IMR-90 (cell line): ENCODE results near the gene F5. TPM values are rescaled to one million over a fixed set of nuclear protein-coding genes. Genes with fewer than 3 reads are reported as not detected.

Source experiments
- ATAC-seq: fragments of 200-7000 bp; cut with Tn5 transposase; 2 replicates; pipeline ENCODE4 v1.9.1; 2020; ENCODE audit warnings: low read depth, mild to moderate bottlenecking, moderate library complexity
- BruUV-seq: library from RNA; stranded (reverse); fragments of 400-500 nt; replicated peaks from 2 replicates; lab custom pipeline; 2021; lab: Mats Ljungman, UMichigan
- CTCF ChIA-PET: fragments of 300-600 bp; formaldehyde crosslinking; extraction: SDS; loops from one replicate; lab custom pipeline; 2021; ENCODE audit warnings: antibody characterized with exemption; lab: Yijun Ruan, JAX
- POLR2A ChIA-PET: fragments of 300-600 bp; sonication (Branson Sonifier 250); formaldehyde crosslinking; loops from one replicate; lab custom pipeline; 2022; ENCODE audit warnings: antibody characterized with exemption; ENCODE audit not compliant: unreplicated experiment; lab: Charles Lee
- DNase-seq: peaks from one replicate; pipeline ENCODE4 v3.0.0; 2013
- H2AFZ ChIP-seq: replicated peaks from 2 replicates; pipeline ENCODE3; 2013; ENCODE audit warnings: low read length, mild to moderate bottlenecking; ENCODE audit not compliant: poor library complexity
- H2AK5ac ChIP-seq: 2 replicates; pipeline ENCODE4 v1.6.1; 2013; ENCODE audit warnings: low read depth, low read length, inconsistent platforms
- H2AK9ac ChIP-seq: replicated peaks from 2 replicates; pipeline ENCODE3; 2013; ENCODE audit warnings: mild to moderate bottlenecking, low read depth, low read length, moderate library complexity; ENCODE audit not compliant: poor library complexity
- H2BK120ac ChIP-seq: 2 replicates; pipeline ENCODE4 v1.6.1; 2013; ENCODE audit warnings: low read depth, low read length, inconsistent platforms
- H2BK15ac ChIP-seq: 3 replicates; pipeline ENCODE4 v1.6.1; 2013; ENCODE audit warnings: low read depth, low read length, inconsistent platforms
- H2BK20ac ChIP-seq: 2 replicates; pipeline ENCODE4 v1.6.1; 2013; ENCODE audit warnings: low read depth, mild to moderate bottlenecking, inconsistent platforms, low read length, moderate library complexity
- H2BK5ac ChIP-seq: 2 replicates; pipeline ENCODE4 v1.6.1; 2013; ENCODE audit warnings: mild to moderate bottlenecking, low read depth, low read length, inconsistent platforms; ENCODE audit not compliant: poor library complexity, severe bottlenecking
- H3K14ac ChIP-seq: replicated peaks from 2 replicates; pipeline ENCODE4 v1.6.1; 2013; ENCODE audit warnings: low read depth, low read length, inconsistent platforms
- H3K18ac ChIP-seq: 2 replicates; pipeline ENCODE4 v1.6.1; 2013; ENCODE audit warnings: low read depth, low read length, control low read depth
- H3K23ac ChIP-seq: 2 replicates; pipeline ENCODE4 v1.6.1; 2013; ENCODE audit warnings: low read depth, low read length, inconsistent platforms
- H3K27ac ChIP-seq: 2 replicates; pipeline ENCODE4 v1.5.1; 2013; ENCODE audit warnings: mild to moderate bottlenecking, control low read depth, low read length; ENCODE audit not compliant: insufficient read depth
- H3K27me3 ChIP-seq: 2 replicates; pipeline ENCODE4 v1.6.1; 2013; ENCODE audit warnings: low read length; ENCODE audit not compliant: control insufficient read depth, insufficient read depth
- H3K36me3 ChIP-seq: 2 replicates; pipeline ENCODE4 v1.6.1; 2013; ENCODE audit warnings: low read length, mixed read lengths; ENCODE audit not compliant: control insufficient read depth, insufficient read depth
- H3K4ac ChIP-seq: 2 replicates; pipeline ENCODE4 v1.6.1; 2013; ENCODE audit warnings: low read depth, low read length, inconsistent platforms
- H3K4me1 ChIP-seq: 2 replicates; pipeline ENCODE4 v1.6.1; 2013; ENCODE audit warnings: low read length, mixed read lengths; ENCODE audit not compliant: control insufficient read depth, insufficient read depth
- H3K4me2 ChIP-seq: 2 replicates; pipeline ENCODE4 v1.6.1; 2013; ENCODE audit warnings: low read depth, mild to moderate bottlenecking, control low read depth, low read length, moderate library complexity
- H3K4me3 ChIP-seq: 2 replicates; pipeline ENCODE4 v1.5.1; 2013; ENCODE audit warnings: low read depth, mild to moderate bottlenecking, control low read depth, low read length, moderate library complexity; ENCODE audit not compliant: insufficient read depth
- H3K56ac ChIP-seq: 2 replicates; pipeline ENCODE4 v1.6.1; 2013; ENCODE audit warnings: low read length, inconsistent platforms; ENCODE audit not compliant: insufficient read depth; ENCODE audit errors: extremely low read depth
- H3K79me1 ChIP-seq, 2 experiments: 2 replicates each; pipeline ENCODE4 v1.6.1; 2013; ENCODE audit warnings: low read length in 2 of 2, inconsistent platforms in 1 of 2, low read depth in 1 of 2
- H3K9ac ChIP-seq: 2 replicates; pipeline ENCODE4 v1.6.1; 2013; ENCODE audit warnings: low read depth, low read length, control low read depth
- H3K9me1 ChIP-seq: 2 replicates; pipeline ENCODE4 v1.6.1; 2013; ENCODE audit warnings: low read length, inconsistent platforms; ENCODE audit not compliant: insufficient read depth
- H3K9me3 ChIP-seq: 2 replicates; pipeline ENCODE4 v1.6.1; 2013; ENCODE audit warnings: low read length; ENCODE audit not compliant: control insufficient read depth, insufficient read depth
- H4K20me1 ChIP-seq: 2 replicates; pipeline ENCODE4 v1.6.1; 2013; ENCODE audit warnings: low read length, inconsistent platforms; ENCODE audit not compliant: insufficient read depth
- H4K5ac ChIP-seq: 2 replicates; pipeline ENCODE4 v1.6.1; 2013; ENCODE audit warnings: mild to moderate bottlenecking, low read depth, low read length, control low read depth
- H4K8ac ChIP-seq, 2 experiments: 2 replicates each; pipeline ENCODE4 v1.6.1; 2013; ENCODE audit warnings: low read depth in 2 of 2, low read length in 2 of 2, control low read depth in 1 of 2, inconsistent platforms in 1 of 2
- H4K91ac ChIP-seq: 2 replicates; pipeline ENCODE4 v1.6.1; 2013; ENCODE audit warnings: low read depth, low read length, inconsistent platforms; ENCODE audit not compliant: insufficient read depth
- BHLHE40 ChIP-seq: fragments of 150-350 bp; IDR thresholded peaks from 2 replicates; pipeline ENCODE4 v1.6.1; 2016; ENCODE audit warnings: mild to moderate bottlenecking, low read depth, low read length
- CEBPB ChIP-seq: IDR thresholded peaks from 2 replicates; pipeline ENCODE4 v1.6.1; 2012; ENCODE audit warnings: low read depth, low read length, improper control_type of control experiment
- CHD1 ChIP-seq: IDR thresholded peaks from 2 replicates; pipeline ENCODE4 v1.6.1; 2012; ENCODE audit warnings: low read depth, low read length, improper control_type of control experiment
- ELK1 ChIP-seq: fragments of 150-350 bp; IDR thresholded peaks from 2 replicates; pipeline ENCODE4 v1.6.1; 2016; ENCODE audit warnings: low read depth, mild to moderate bottlenecking, low read length, moderate library complexity, borderline replicate concordance
- FOS ChIP-seq: fragments of 150-350 bp; IDR thresholded peaks from 2 replicates; pipeline ENCODE4 v1.6.1; 2016; ENCODE audit warnings: low read depth, low read length
- MXI1 ChIP-seq: IDR thresholded peaks from 2 replicates; pipeline ENCODE4 v1.6.1; 2012; ENCODE audit warnings: low read depth, mild to moderate bottlenecking, low read length, moderate library complexity, borderline replicate concordance
- NFE2L2 ChIP-seq: fragments of 150-350 bp; IDR thresholded peaks from 2 replicates; pipeline ENCODE4 v1.6.1; 2016; ENCODE audit warnings: low read depth, mild to moderate bottlenecking, low read length
- POLR2A ChIP-seq: IDR thresholded peaks from 2 replicates; pipeline ENCODE4 v1.6.1; 2012; ENCODE audit warnings: mild to moderate bottlenecking, low read depth, low read length
- RAD21 ChIP-seq: IDR thresholded peaks from 2 replicates; pipeline ENCODE4 v1.6.1; 2012; ENCODE audit warnings: low read length, improper control_type of control experiment
- RFX5 ChIP-seq: IDR thresholded peaks from 2 replicates; pipeline ENCODE4 v1.8.0; 2012; ENCODE audit warnings: low read depth, mild to moderate bottlenecking, low read length, moderate library complexity
- SMC3 ChIP-seq: fragments of 150-350 bp; IDR thresholded peaks from 2 replicates; pipeline ENCODE4 v1.6.1; 2016; ENCODE audit warnings: low read depth, mild to moderate bottlenecking, antibody characterized with exemption, low read length, moderate library complexity
- USF2 ChIP-seq: fragments of 150-350 bp; IDR thresholded peaks from 2 replicates; pipeline ENCODE4 v1.6.1; 2017; ENCODE audit warnings: mild to moderate bottlenecking, antibody characterized with exemption, low read length, low read depth
- WGBS, 2 experiments: methylation state at CpG; one replicate each; pipeline versions ENCODE4 v1.1.5 to v1.1.7; 2013; ENCODE audit warnings: missing lambda C conversion rate in 2 of 2; ENCODE audit not compliant: insufficient read length in 1 of 2; ENCODE audit errors: extremely low coverage in 2 of 2; 5-methylcytosine and 5-hydroxymethylcytosine counted together
- dilution Hi-C: fragments of 300-500 bp; cut with HindIII; formaldehyde crosslinking; loops from one replicate; pipeline ENCODE4 v1.14.3; 2018; ENCODE audit warnings: low sequenced_read_pairs; ENCODE audit not compliant: unreplicated experiment
- in situ Hi-C: fragments of 300-500 bp; cut with MboI; formaldehyde crosslinking; loops from 3 replicates; pipeline ENCODE4 v1.14.3; 2019; ENCODE audit warnings: low sequenced_read_pairs, inconsistent platforms, mixed read lengths
- intact Hi-C: fragments of 100-400 bp; cut with micrococcal nuclease; formaldehyde crosslinking; loops from 2 replicates; pipeline ENCODE4 v1.10.0; 2022
- polyA plus RNA-seq, 3 experiments: library from polyadenylated mRNA; depleted of rRNA; stranded (reverse); fragments of >200 nt; gene quantifications; 2 replicates each; pipeline ENCODE4 v1.2.3, GENCODE V29; 2012; ENCODE audit warnings: low replicate concordance in 1 of 3
- total RNA-seq: library from RNA; depleted of rRNA; stranded (reverse); fragments of >200 nt; gene quantifications from 2 replicates; pipeline ENCODE4 v1.2.3, GENCODE V29; 2012

The F5 gene
- total and polyA plus RNA-seq, 2 of the 4 experiments (the other 2 are of a cell fraction): not detected

GRCh38 chr1:169497317-169497716 lies 89.0 kb downstream of the F5 start:
- Histone ChIP-seq H4K91ac (no peak overlapping the region), H3K18ac (no peak overlapping the region), H4K5ac (no peak overlapping the region), H2BK5ac (no peak overlapping the region), H2BK120ac (no peak overlapping the region), H2AFZ (no peak overlapping the region), H3K27me3 (no peaks in the 10 kb centered on the region), H3K23ac (no peak overlapping the region), H4K8ac (no peak overlapping the region), H3K9ac (no peak overlapping the region), H3K4me1 (no peaks in the 10 kb centered on the region), H3K27ac (no peak overlapping the region), H2AK5ac (no peak overlapping the region), H3K9me3 (no peaks in the 10 kb centered on the region), H4K20me1 (no peaks in the 10 kb centered on the region), H3K4me3 (no peak overlapping the region), H3K4ac (no peak overlapping the region), H3K36me3 (no peaks in the 10 kb centered on the region), H3K9me1 (no peaks in the 10 kb centered on the region), H2BK15ac (no peak overlapping the region), H3K79me1 (no peaks in the 10 kb centered on the region), H2AK9ac (no peak overlapping the region), H3K56ac (no peak overlapping the region), H3K14ac (no peak overlapping the region), H3K4me2 (no peak overlapping the region), H2BK20ac (no peak overlapping the region)
- POLR2A ChIA-PET: no interaction called here
- no peak for ATAC-seq
- in situ Hi-C loops: no loop called here
- intact Hi-C loops: no loop called here
- BruUV-seq: no TSS peak
- TF ChIP-seq ELK1 (no peak), MXI1 (no peak), RAD21 (no peak), CEBPB (no peak), NFE2L2 (no peak), POLR2A (no peak), SMC3 (no peak), FOS (no peak), RFX5 (no peak), BHLHE40 (no peak), USF2 (no peak), CHD1 (no peak)
- dilution Hi-C loops: no loop called here
- WGBS, 2 experiments: no CpG with 5 or more reads among the region's 2 CpGs
- CTCF ChIA-PET: no interaction called here
- DNase-seq: no peak
